ENCODE data around the gene PPP1R7.

Gene PPP1R7

DNA sequence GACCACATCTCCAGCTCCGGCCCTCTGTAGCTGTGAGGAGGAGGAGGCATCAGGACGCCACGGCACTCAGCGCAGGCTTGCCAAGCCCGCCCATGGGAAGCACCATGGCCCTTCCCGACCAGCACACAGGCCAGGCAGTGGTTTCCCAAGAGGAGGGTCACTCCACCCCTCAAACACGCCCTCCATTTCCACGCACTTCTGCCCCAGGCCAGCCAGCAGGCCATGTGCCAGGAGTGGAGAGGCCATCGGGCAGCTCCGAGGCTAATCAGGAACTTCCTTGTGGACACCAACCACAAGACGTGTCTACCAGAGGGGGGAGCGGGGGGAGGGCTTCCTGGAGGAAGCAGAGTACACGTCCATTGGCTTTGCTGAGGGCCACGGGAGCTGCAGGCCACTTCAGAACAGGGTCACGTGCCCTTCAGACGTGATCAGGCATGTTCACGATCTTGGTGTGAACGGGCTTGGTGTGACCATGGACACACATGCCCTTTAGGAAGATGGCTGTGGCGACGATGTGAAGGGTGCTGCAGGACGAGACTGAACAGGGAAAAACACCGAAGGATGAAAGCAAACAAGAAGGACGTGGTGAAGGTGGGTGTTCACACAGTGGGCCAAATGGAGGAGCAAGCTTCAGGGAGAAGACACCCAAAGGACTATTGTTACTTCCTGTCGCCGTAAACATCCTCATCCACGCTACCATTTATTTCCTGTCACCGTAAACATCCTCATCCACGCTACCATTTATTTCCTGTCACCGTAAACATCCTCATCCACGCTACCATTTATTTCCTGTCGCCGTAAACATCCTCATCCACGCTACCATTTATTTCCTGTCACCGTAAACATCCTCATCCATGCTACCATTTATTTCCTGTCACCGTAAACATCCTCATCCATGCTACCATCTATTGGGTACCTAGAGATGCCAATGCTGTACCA is 41.7 kb upstream of the PPP1R7 start:
- TF ChIP-seq, protein P1, sequence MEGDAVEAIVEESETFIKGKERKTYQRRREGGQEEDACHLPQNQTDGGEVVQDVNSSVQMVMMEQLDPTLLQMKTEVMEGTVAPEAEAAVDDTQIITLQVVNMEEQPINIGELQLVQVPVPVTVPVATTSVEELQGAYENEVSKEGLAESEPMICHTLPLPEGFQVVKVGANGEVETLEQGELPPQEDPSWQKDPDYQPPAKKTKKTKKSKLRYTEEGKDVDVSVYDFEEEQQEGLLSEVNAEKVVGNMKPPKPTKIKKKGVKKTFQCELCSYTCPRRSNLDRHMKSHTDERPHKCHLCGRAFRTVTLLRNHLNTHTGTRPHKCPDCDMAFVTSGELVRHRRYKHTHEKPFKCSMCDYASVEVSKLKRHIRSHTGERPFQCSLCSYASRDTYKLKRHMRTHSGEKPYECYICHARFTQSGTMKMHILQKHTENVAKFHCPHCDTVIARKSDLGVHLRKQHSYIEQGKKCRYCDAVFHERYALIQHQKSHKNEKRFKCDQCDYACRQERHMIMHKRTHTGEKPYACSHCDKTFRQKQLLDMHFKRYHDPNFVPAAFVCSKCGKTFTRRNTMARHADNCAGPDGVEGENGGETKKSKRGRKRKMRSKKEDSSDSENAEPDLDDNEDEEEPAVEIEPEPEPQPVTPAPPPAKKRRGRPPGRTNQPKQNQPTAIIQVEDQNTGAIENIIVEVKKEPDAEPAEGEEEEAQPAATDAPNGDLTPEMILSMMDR (IDR thresholded peaks at IDR 0.05; ENCODE audit: low read depth, low read length) = no peak
- no peak for DNase-seq (ENCODE audit: low read depth in 2 of 2)
- H3K4me3 ChIP-seq (replicated peaks in 1 of 2; ENCODE audit: low read depth in 2 of 2, low read length in 2 of 2) = no peak overlapping the region

DNA sequence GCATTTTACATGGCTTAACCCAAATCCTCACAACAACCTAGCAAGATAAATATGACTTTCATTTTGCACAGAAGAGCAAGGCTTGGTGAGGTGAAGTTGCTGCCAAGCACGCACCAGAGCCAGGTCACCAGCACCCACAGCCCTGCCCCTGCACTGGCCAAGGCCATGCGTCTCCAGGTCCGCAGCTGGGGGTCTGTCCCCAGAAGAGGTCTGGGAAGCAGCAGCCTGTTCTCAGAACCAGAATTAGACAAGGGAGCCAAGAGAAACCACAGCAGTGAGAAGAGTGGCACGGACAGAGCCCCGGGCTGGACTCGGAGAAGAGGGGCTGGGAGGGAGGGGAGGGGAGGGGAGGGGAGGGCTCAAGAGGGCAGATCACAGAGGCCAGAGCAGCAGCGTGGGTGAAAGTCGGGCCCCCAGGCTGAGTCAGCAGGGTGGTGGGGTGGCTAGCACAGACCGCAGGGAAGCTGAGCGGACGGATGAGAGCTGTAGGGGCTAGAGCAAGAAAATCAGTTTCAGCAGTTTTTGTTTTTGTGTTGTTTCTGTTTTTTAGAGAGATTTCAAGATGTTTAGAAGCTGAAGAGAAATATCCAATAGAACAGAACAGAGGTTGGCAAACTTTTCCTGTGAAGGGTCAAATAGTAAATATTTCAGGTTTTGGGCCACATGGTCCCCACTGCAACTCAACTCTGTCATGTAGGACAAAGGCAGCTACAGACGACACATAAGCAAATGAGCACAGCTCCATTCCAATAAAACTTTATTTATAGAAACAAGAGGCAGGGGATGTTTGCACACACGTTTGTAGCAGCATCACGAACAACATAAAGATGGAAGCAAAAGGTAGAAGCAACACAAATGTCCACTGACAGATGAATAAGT is 40.8 kb upstream of the PPP1R7 start:
- H3K4me3 ChIP-seq (replicated peaks in 1 of 2; ENCODE audit: low read depth in 2 of 2, low read length in 2 of 2) = no peak overlapping the region
- TF ChIP-seq, protein P1 (IDR thresholded peaks at IDR 0.05; ENCODE audit: low read depth, low read length) = no peak
- no peak for DNase-seq (ENCODE audit: low read depth in 2 of 2)

DNA sequence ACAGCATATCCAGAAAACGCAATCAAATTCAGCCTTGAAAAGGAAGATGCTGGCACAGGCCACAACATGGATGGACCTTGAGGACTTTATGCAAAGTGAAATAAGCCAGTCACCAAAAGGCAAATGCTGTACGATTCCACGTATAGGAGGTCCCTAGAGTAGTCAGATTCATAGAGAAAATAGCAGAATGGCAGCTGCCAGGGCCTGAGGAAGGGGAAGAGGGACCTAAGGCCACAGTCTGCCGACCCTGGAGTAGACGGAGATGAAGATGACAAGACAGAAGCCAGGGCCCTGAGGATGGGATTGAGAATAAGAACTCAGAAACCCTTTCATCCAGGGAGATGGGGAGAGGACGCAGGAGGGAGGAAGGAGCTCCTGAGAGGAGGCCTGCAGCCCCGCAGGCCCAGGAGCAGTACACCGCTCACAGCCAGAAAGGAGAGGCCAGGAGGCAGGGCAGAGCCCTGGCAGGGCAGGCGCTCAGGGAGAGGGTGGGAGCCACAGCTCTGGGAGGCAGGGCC is 40.1 kb upstream of the PPP1R7 start:
- H3K4me3 ChIP-seq (replicated peaks in 1 of 2; ENCODE audit: low read depth in 2 of 2, low read length in 2 of 2) = no peak overlapping the region
- DNase-seq (ENCODE audit: low read depth in 2 of 2) = no peak
- TF ChIP-seq, protein P1 (IDR thresholded peaks at IDR 0.05; ENCODE audit: low read depth, low read length) = no peak

DNA sequence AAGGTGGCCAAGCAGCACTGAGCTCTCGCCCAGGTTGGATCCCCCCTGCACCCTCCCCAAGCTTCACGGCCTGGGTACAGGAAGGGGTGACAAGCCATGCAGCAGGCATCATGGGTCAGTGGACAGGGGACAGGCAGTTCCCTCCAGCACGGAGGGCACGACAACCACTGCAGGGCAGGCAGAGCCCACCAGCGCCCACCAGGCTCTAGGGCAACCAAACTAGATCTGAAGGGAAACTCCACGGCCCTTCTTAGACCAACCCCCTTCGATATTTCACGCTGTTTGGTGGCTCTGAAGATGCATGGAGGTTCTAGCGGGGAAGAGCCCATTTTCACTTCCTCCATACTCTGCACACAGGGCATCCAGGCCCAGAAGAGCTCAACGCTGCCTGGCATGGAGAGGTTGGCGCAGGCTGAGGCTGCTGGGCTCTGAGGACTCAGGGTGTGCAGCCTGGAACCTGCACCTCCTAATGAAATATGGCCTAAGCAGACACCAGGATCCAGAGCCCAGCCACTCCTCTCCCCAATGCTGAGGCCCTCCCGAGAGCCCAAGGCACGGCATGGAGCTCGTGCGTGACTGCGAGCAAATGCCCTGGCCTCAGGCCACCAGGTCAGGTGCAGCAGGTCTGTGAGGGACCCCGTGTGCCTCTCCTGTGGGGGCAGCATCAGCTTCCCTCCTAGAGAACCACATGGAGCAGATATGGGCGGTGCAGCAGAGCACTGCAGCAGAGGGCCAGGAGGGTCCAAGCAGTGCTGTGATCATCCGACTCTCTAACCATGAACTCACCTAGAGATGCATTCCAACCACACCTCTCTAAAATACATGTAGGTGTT is 39.4 kb upstream of the PPP1R7 start:
- TF ChIP-seq, protein P1 (IDR thresholded peaks at IDR 0.05; ENCODE audit: low read depth, low read length) = no peak
- DNase-seq (ENCODE audit: low read depth in 2 of 2) = no peak
- no peak overlapping the region for H3K4me3 ChIP-seq (replicated peaks in 1 of 2; ENCODE audit: low read depth in 2 of 2, low read length in 2 of 2)

DNA sequence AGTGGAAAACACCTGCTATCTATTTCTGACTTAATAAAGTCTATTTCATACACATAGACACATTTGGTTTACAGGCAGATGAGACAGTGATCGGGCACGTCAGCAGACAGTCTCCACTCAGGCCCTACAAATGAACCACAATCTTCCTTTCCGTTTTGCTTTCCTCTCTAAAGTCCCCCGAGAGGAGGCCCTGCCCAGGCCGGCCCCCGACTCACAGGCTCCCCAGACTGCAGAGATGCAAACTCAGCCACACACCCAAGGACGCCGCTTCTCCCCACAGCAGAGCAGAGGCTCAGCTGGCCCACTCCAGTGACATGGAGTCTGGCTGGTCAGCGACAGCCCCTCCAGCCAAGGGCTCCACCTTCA is 38.8 kb upstream of the PPP1R7 start:
- TF ChIP-seq, protein P1 (IDR thresholded peaks at IDR 0.05; ENCODE audit: low read depth, low read length) = no peak
- no peak for DNase-seq (ENCODE audit: low read depth in 2 of 2)
- no peak overlapping the region for H3K4me3 ChIP-seq (replicated peaks in 1 of 2; ENCODE audit: low read depth in 2 of 2, low read length in 2 of 2)

DNA sequence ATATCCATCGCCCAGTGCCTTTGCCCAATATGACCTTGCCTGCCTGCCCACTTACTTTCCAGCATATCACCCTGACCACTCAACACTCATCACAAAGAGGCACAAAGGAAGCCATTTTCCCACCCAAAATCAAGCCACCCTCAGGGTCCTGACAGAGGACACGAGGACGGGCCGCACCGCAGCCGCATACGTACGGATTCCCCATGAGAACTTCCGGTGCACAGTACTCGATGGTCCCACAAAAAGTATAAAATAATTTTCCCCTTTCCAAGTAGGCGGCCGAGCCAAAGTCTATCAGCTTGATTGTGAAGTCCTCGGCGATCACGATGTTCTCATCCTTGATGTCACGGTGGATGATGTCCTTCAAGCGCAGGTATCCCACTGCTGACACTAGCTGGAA is 38.2 kb upstream of the PPP1R7 start:
- H3K4me3 ChIP-seq (replicated peaks in 1 of 2; ENCODE audit: low read depth in 2 of 2, low read length in 2 of 2) = no peak overlapping the region
- DNase-seq (ENCODE audit: low read depth in 2 of 2) = no peak
- TF ChIP-seq, protein P1 (IDR thresholded peaks at IDR 0.05; ENCODE audit: low read depth, low read length) = no peak
